Stimulated activated CD8-positive, alpha-beta memory T cell treated with anti-CD3 and anti-CD28 coated beads, Interleukin-4, amount 100 ng/mL, for 1 hour (primary cell): ENCODE data around the gene CC2D2B.
"Not testable (repeated sequence)": the region's sequence is repeated elsewhere in the genome, so short reads cannot be mapped to it uniquely, and the experiment has no call there.

Experiments used
- DNase-seq, 2 donors: peaks; one replicate each; pipeline ENCODE4 v3.0.0-alpha.2; 2020; ENCODE audit warnings: low read depth in 2 of 2, low spot score in 1 of 2

The CC2D2B gene

DNA sequence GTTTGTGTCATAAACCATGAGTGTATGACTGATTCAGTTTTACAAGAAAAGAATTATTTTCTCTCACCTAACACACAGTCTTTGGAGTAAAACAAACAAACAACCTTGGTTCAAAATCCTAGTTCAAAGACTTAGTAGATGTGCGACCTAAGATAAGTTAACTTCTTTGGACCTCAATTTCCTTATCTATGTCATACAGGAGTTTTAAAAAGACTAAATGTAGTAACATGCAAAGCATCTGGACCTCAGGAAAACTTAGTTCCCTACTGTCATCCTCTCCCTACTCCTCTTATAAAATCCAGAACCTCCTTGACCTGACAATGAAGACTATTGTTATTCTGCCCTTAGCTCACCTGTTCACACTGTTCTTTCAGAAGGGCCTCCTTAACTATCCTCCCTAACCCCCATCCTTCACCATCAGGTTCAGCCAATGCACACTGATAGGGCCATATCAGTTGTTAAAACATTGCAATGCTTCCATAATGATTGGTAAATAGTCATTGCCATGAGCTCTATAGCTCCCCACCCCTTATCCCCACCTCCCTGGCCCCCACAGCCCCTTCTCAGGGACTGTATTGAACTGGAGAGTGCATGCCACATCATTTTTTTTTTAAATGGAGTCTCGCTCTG is 106.8 kb downstream of the CC2D2B start:
- DNase-seq: no peak

DNA sequence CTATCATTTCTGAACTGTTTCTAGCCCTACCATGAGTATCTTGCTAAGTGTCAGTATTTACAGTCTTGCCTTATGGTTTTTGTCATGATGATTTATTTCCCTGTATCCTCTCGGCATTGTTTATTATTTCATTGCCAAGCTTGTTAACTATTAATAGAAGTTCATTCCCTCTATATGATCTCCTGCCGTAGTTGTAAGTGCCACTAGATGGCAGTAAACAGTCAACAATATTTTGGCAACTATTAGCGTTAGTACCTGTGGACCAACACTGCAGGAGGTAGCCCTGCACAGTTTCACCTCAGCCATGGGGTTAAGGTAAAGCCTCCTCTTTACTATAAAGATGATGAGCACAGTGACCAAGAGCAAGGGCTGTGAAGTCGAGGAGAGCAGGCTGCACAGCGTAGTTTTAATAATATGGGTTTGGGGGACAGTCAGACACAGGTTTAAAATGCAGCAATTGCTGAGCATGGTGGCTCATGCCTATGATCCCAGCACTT is 109.5 kb downstream of the CC2D2B start:
- DNase-seq: no peak

DNA sequence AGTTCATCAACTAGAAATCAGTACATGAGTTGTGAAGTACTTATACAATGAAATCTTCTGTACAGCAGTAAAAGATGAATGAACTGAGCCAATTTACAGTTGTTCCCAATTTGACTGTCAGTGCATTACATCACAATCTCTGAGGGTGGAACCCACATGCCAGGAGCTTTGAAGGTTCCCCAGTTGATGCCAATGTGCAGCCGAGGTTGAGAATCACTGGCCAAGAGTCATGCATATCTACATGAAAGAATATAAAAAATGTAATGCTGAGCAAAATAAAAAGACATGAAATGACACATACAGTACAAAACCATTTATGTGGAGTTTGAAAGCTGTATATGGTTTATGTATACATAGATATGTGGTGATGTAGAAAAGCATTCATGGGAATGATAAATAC is 113.6 kb downstream of the CC2D2B start:
- no peak for DNase-seq

- DNase-seq: no peak
Measured at GRCh38 chr10:96022739-96023138, 115.0 kb downstream of the CC2D2B start.

GRCh38 chr10:96023168-96023567 is 115.4 kb downstream of the CC2D2B start:
- no peak for DNase-seq

GRCh38 chr10:96025566-96025965 is 117.8 kb downstream of the CC2D2B start:
- DNase-seq: no peak

- no peak for DNase-seq
Measured at GRCh38 chr10:96034625-96035024, 126.8 kb downstream of the CC2D2B start.

GRCh38 chr10:96038476-96039387 is 131.0 kb downstream of the CC2D2B start:
- no peak for DNase-seq

DNA sequence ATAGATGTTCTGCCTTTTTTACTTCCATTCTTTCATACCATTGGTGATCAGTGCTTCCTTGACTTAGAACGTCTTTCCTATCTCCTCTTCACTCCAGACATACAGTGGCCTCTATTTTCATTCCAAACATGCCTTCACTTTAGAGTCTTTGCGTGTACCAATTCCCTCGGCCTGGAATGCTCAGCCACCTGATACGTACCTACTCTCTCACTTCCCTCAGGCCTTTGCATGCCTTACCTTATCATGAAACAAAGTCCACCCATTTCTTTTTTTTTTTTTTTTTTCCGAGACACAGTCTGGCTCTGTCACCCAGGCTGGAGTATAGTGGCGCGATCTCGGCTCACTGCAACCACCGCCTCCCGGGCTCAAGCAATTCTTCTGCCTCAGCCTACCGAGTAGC is 133.4 kb downstream of the CC2D2B start:
- DNase-seq: no peak

GRCh38 chr10:96043033-96043892 is 135.5 kb downstream of the CC2D2B start, which contains the start of gene CCNJ:
TSS of gene CCNJ (plus strand) at chr10:96043583. CDS start at chr10:96044394, 811 bp downstream.
- DNase-seq: peak; percentile 58 to 62

DNA sequence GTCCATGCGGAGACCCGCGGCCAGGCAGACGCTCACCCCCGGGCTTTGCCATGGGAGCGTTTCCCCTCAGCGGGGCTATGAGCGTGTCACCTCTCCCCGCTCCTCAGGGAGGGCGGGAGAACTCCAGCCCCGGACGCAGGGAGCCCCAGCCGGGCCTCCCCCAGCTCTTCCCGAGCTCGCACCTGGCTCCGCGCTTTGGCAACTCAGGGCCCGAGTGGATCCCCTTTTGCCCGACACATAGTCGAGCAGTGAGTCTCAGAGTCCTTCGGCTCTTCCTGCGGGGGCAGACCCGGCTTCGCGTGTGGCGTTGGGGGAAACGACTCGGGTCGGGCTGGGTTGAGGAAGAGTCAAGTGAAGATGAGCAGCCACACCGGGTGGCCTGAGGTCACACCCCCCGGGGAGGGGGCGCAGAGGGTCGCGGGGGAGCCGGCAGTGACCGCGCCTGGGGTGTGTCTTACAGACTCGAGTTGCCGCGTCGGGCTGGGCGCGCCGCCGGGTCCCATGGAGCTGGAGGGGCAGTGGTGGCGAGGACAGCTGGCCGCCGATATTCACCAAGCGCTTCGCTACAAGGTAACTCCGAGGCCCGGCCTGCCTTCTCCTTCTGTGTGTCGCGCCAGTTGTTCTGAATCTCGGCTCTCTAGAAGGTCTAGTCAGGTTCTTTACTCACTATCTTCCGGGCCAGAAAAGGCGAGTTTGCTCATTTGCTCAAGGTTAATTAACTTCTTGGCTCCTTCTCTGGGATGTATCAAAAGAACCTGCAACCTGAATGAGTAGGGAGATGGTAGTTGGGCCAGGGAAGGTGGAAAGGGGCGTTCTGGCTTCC is 136.3 kb downstream of the CC2D2B start:
- peak in 1 of 2 donors; percentile 5 for DNase-seq

DNA sequence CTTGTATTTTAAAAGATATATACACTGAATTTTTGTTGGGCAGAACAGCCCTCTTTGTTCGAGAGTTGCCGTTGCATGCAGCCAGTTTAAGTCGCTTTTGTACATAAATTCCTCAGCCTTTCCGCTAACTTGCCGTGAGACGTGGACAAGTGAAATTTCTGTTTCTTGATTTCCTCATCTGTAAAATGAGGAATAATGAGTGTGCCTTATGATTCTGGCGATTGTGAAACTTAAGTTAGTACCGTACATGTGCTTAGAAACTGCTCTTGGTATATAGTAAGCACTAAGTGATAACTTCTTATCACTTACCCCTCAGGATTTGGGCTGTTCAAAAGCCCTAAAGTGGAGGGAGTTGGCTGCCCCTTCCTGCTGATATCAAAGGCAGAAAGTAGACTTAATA is 137.0 kb downstream of the CC2D2B start:
- DNase-seq: no peak

- DNase-seq: no peak
Measured at GRCh38 chr10:96046546-96046945, 138.8 kb downstream of the CC2D2B start.

- DNase-seq: no peak
Measured at GRCh38 chr10:96047004-96047649, 139.4 kb downstream of the CC2D2B start.

GRCh38 chr10:96047925-96048324 is 140.2 kb downstream of the CC2D2B start:
- DNase-seq: not testable (repeated sequence)

DNA sequence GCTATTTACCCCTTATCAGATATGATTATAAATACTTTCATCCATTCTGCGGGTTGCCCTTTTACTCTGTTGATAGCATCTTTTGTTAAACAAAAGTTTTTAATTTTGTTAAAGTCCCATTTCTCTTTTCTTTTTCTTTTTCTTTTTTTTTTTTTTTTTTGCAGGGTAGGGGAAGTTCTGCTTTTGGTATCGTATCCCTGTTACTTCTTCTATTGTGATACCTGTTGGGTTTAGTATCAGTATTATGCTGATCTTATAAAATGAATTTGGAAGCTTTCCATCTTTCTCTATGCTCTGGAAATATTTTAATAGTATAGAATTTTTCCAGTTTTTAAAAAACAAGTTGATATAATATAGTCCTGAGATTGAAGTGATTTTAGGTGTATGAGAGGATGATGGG is 141.6 kb downstream of the CC2D2B start:
- DNase-seq: no peak

DNA sequence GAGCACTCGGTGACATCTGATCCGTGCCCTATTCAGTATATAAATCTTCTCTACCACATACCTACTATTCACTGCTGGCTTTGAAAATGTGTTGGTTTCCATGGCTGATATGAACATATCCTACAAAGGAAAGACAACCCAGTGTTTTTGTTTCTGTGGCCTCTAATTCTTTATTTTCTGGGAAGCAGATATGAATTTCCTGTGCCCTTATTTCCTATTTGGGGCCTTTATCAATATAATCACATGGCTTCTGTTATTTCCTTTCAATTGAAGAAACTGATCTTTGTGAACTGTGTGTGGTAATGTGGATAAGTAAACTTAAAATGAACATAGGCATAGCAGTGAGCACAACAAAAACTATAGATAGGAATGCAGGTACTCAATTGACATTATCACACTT is 146.2 kb downstream of the CC2D2B start:
- DNase-seq: no peak

DNA sequence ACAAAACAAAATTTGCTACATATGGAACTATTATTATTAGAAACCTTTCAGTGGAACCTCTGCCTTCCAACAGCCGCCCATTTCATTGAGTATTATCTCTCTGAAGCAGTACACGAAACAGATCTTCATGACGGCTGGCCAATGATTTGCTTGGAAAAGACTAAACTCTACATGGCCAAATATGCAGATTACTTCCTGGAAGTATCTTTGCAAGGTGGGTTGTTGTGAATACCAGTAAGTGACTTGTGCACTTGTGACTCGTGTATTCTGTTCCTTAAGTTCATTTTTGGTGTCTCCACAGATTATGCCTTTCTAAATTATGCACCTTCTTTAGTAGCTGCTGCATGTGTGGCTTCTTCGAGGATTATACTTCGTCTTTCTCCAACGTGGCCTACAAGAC is 149.0 kb downstream of the CC2D2B start:
- DNase-seq: no peak

DNA sequence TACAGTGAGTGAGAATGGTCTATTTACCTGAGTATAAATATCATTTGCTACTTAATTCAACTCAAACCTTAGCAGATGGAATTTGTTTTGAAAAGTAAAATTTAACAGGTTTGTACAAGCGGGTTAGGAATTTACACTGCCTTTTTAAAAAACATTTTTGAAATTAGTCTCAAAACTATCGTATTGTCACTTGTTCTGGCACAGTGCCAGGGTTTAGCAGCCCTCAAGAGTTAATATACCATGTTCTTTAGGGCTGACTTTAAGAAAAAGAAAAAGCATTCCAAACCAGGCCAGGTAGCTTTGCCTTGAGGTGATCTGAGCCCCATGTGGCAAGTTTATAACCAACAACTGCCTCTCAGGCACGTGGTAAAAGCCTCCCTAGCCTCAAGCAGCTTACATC is 153.5 kb downstream of the CC2D2B start:
- no peak for DNase-seq

- no peak for DNase-seq
Measured at GRCh38 chr10:96072674-96073073, 164.9 kb downstream of the CC2D2B start.
